Right lobe of liver (tissue), 4 donors: ENCODE measurements around the gene DNM1L.

Source experiments
- POLR2A ChIP-seq: fragments of 450-650 bp; IDR thresholded peaks from one replicate; pipeline ENCODE4 v1.6.1; 2017; ENCODE audit warnings: antibody characterized with exemption, mild to moderate bottlenecking
- TF ChIP-seq, protein P1 (sequence below), 4 donors: fragments of 200-600 bp in 3 of 4; fragments of 450-650 bp in 1 of 4; IDR thresholded peaks; one replicate each; pipeline versions ENCODE4 v1.5.1 to v1.8.0; 2016 to 2022; ENCODE audit warnings: antibody characterized with exemption in 4 of 4, mild to moderate bottlenecking in 2 of 4
- donor health status: DM: no; HTN: no; CAD: no.
- donor health status: DM: no; HTN: no; CAD: no.
- donor health status: DM: no; HTN: yes; CAD: no.

DNA sequence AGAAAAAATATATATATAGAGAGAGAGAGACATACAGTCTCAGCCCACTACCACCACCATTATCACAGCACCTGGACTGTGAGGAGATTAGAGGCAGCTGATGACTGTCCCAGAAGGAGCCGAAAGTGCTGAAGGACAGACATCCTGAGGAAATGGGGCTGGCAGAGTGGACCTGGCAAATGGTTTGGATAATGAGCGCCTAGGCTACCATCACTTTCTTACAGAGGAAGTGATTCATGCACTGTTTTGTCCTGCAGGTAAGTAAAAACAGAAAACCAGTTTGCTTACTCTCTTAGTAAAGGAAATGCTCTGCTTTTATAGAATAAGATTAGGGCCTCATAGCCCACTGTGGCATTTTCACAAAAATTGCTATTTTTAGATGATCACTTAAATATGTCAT lies 28.6 kb upstream of the DNM1L start:
- TF ChIP-seq, protein P1, sequence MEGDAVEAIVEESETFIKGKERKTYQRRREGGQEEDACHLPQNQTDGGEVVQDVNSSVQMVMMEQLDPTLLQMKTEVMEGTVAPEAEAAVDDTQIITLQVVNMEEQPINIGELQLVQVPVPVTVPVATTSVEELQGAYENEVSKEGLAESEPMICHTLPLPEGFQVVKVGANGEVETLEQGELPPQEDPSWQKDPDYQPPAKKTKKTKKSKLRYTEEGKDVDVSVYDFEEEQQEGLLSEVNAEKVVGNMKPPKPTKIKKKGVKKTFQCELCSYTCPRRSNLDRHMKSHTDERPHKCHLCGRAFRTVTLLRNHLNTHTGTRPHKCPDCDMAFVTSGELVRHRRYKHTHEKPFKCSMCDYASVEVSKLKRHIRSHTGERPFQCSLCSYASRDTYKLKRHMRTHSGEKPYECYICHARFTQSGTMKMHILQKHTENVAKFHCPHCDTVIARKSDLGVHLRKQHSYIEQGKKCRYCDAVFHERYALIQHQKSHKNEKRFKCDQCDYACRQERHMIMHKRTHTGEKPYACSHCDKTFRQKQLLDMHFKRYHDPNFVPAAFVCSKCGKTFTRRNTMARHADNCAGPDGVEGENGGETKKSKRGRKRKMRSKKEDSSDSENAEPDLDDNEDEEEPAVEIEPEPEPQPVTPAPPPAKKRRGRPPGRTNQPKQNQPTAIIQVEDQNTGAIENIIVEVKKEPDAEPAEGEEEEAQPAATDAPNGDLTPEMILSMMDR (IDR thresholded peaks at IDR 0.05): no peak
- no peak for TF ChIP-seq POLR2A
